ENCODE results near the gene GULP1.

GULP1 gene

GRCh38 chr2:188515918-188516317, 224.2 kb downstream of the GULP1 start:
- DNase-seq, result no peak
- Histone ChIP-seq H3K9me3 (ENCODE audit: control insufficient read depth, low read length) (no peaks in the 10 kb centered on the region), H3K4me3 (ENCODE audit: insufficient read depth, low read depth, low read length, poor library complexity, severe bottlenecking) (no peak overlapping the region), H3K36me3 (ENCODE audit: control insufficient read depth, insufficient read depth, low read length) (no peaks in the 10 kb centered on the region), H3K4me1 (ENCODE audit: control insufficient read depth, insufficient read depth, low read length, poor library complexity, severe bottlenecking) (no peaks in the 10 kb centered on the region), H3K27ac (ENCODE audit: insufficient read depth, low read length, poor library complexity, severe bottlenecking) (no peak overlapping the region), H3K27me3 (replicated peaks; ENCODE audit: control insufficient read depth, insufficient read depth, low read length, poor library complexity, severe bottlenecking) (no peaks in the 10 kb centered on the region)

- no peak overlapping the region for H3K4me3 ChIP-seq (ENCODE audit: insufficient read depth, low read depth, low read length, poor library complexity, severe bottlenecking)
- H3K9me3 ChIP-seq (ENCODE audit: control insufficient read depth, low read length), result no peaks in the 10 kb centered on the region
- no peaks in the 10 kb centered on the region for H3K27me3 ChIP-seq (replicated peaks; ENCODE audit: control insufficient read depth, insufficient read depth, low read length, poor library complexity, severe bottlenecking)
- H3K36me3 ChIP-seq (ENCODE audit: control insufficient read depth, insufficient read depth, low read length), result no peaks in the 10 kb centered on the region
- no peaks in the 10 kb centered on the region for H3K4me1 ChIP-seq (ENCODE audit: control insufficient read depth, insufficient read depth, low read length, poor library complexity, severe bottlenecking)
- H3K27ac ChIP-seq (ENCODE audit: insufficient read depth, low read length, poor library complexity, severe bottlenecking), result no peak overlapping the region
- DNase-seq, result no peak
Observed at GRCh38 chr2:188517549-188518215, 226.0 kb downstream of the GULP1 start.

- H3K9me3 ChIP-seq (ENCODE audit: control insufficient read depth, low read length), result no peaks in the 10 kb centered on the region
- H3K4me1 ChIP-seq (ENCODE audit: control insufficient read depth, insufficient read depth, low read length, poor library complexity, severe bottlenecking), result no peaks in the 10 kb centered on the region
- H3K4me3 ChIP-seq (ENCODE audit: insufficient read depth, low read depth, low read length, poor library complexity, severe bottlenecking), result no peak overlapping the region
- DNase-seq, result no peak
- H3K27me3 ChIP-seq (replicated peaks; ENCODE audit: control insufficient read depth, insufficient read depth, low read length, poor library complexity, severe bottlenecking), result no peaks in the 10 kb centered on the region
- H3K27ac ChIP-seq (ENCODE audit: insufficient read depth, low read length, poor library complexity, severe bottlenecking), result no peak overlapping the region
- H3K36me3 ChIP-seq (ENCODE audit: control insufficient read depth, insufficient read depth, low read length), result no peaks in the 10 kb centered on the region
Observed at GRCh38 chr2:188518381-188518780, 226.7 kb downstream of the GULP1 start.

GRCh38 chr2:188519136-188519535, 227.5 kb downstream of the GULP1 start:
- Histone ChIP-seq H3K36me3 (ENCODE audit: control insufficient read depth, insufficient read depth, low read length) (no peaks in the 10 kb centered on the region), H3K9me3 (ENCODE audit: control insufficient read depth, low read length) (no peaks in the 10 kb centered on the region), H3K27ac (ENCODE audit: insufficient read depth, low read length, poor library complexity, severe bottlenecking) (no peak overlapping the region), H3K27me3 (replicated peaks; ENCODE audit: control insufficient read depth, insufficient read depth, low read length, poor library complexity, severe bottlenecking) (no peaks in the 10 kb centered on the region), H3K4me3 (ENCODE audit: insufficient read depth, low read depth, low read length, poor library complexity, severe bottlenecking) (no peak overlapping the region), H3K4me1 (ENCODE audit: control insufficient read depth, insufficient read depth, low read length, poor library complexity, severe bottlenecking) (no peaks in the 10 kb centered on the region)
- no peak for DNase-seq

GRCh38 chr2:188522517-188522916, 230.8 kb downstream of the GULP1 start:
- no peaks in the 10 kb centered on the region for H3K9me3 ChIP-seq (ENCODE audit: control insufficient read depth, low read length)
- DNase-seq, result no peak
- no peak overlapping the region for H3K27ac ChIP-seq (ENCODE audit: insufficient read depth, low read length, poor library complexity, severe bottlenecking)
- no peaks in the 10 kb centered on the region for H3K4me1 ChIP-seq (ENCODE audit: control insufficient read depth, insufficient read depth, low read length, poor library complexity, severe bottlenecking)
- no peak overlapping the region for H3K4me3 ChIP-seq (ENCODE audit: insufficient read depth, low read depth, low read length, poor library complexity, severe bottlenecking)
- no peaks in the 10 kb centered on the region for H3K36me3 ChIP-seq (ENCODE audit: control insufficient read depth, insufficient read depth, low read length)
- no peaks in the 10 kb centered on the region for H3K27me3 ChIP-seq (replicated peaks; ENCODE audit: control insufficient read depth, insufficient read depth, low read length, poor library complexity, severe bottlenecking)

- Histone ChIP-seq H3K4me1 (ENCODE audit: control insufficient read depth, insufficient read depth, low read length, poor library complexity, severe bottlenecking) (no peaks in the 10 kb centered on the region), H3K36me3 (ENCODE audit: control insufficient read depth, insufficient read depth, low read length) (no peaks in the 10 kb centered on the region), H3K4me3 (ENCODE audit: insufficient read depth, low read depth, low read length, poor library complexity, severe bottlenecking) (no peak overlapping the region), H3K27ac (ENCODE audit: insufficient read depth, low read length, poor library complexity, severe bottlenecking) (no peak overlapping the region), H3K27me3 (replicated peaks; ENCODE audit: control insufficient read depth, insufficient read depth, low read length, poor library complexity, severe bottlenecking) (no peaks in the 10 kb centered on the region), H3K9me3 (ENCODE audit: control insufficient read depth, low read length) (no peaks in the 10 kb centered on the region)
- no peak for DNase-seq
Observed at GRCh38 chr2:188523919-188524318, 232.2 kb downstream of the GULP1 start.

GRCh38 chr2:188524519-188525113, 232.9 kb downstream of the GULP1 start:
- no peak for DNase-seq
- Histone ChIP-seq H3K4me3 (ENCODE audit: insufficient read depth, low read depth, low read length, poor library complexity, severe bottlenecking) (no peak overlapping the region), H3K9me3 (ENCODE audit: control insufficient read depth, low read length) (no peaks in the 10 kb centered on the region), H3K27ac (ENCODE audit: insufficient read depth, low read length, poor library complexity, severe bottlenecking) (no peak overlapping the region), H3K4me1 (ENCODE audit: control insufficient read depth, insufficient read depth, low read length, poor library complexity, severe bottlenecking) (no peaks in the 10 kb centered on the region), H3K36me3 (ENCODE audit: control insufficient read depth, insufficient read depth, low read length) (no peaks in the 10 kb centered on the region), H3K27me3 (replicated peaks; ENCODE audit: control insufficient read depth, insufficient read depth, low read length, poor library complexity, severe bottlenecking) (no peaks in the 10 kb centered on the region)

- Histone ChIP-seq H3K9me3 (ENCODE audit: control insufficient read depth, low read length) (no peaks in the 10 kb centered on the region), H3K4me3 (ENCODE audit: insufficient read depth, low read depth, low read length, poor library complexity, severe bottlenecking) (no peak overlapping the region), H3K27ac (ENCODE audit: insufficient read depth, low read length, poor library complexity, severe bottlenecking) (no peak overlapping the region), H3K27me3 (replicated peaks; ENCODE audit: control insufficient read depth, insufficient read depth, low read length, poor library complexity, severe bottlenecking) (no peaks in the 10 kb centered on the region), H3K36me3 (ENCODE audit: control insufficient read depth, insufficient read depth, low read length) (no peaks in the 10 kb centered on the region), H3K4me1 (ENCODE audit: control insufficient read depth, insufficient read depth, low read length, poor library complexity, severe bottlenecking) (no peaks in the 10 kb centered on the region)
- DNase-seq, result no peak
Observed at GRCh38 chr2:188526701-188527100, 235.0 kb downstream of the GULP1 start.

GRCh38 chr2:188527141-188527540, 235.5 kb downstream of the GULP1 start:
- Histone ChIP-seq H3K27me3 (replicated peaks; ENCODE audit: control insufficient read depth, insufficient read depth, low read length, poor library complexity, severe bottlenecking) (no peaks in the 10 kb centered on the region), H3K4me1 (ENCODE audit: control insufficient read depth, insufficient read depth, low read length, poor library complexity, severe bottlenecking) (no peaks in the 10 kb centered on the region), H3K36me3 (ENCODE audit: control insufficient read depth, insufficient read depth, low read length) (no peaks in the 10 kb centered on the region), H3K27ac (ENCODE audit: insufficient read depth, low read length, poor library complexity, severe bottlenecking) (no peak overlapping the region), H3K4me3 (ENCODE audit: insufficient read depth, low read depth, low read length, poor library complexity, severe bottlenecking) (no peak overlapping the region), H3K9me3 (ENCODE audit: control insufficient read depth, low read length) (no peaks in the 10 kb centered on the region)
- no peak for DNase-seq

GRCh38 chr2:188527581-188527993, 235.9 kb downstream of the GULP1 start:
- H3K4me1 ChIP-seq (ENCODE audit: control insufficient read depth, insufficient read depth, low read length, poor library complexity, severe bottlenecking), result no peaks in the 10 kb centered on the region
- H3K9me3 ChIP-seq (ENCODE audit: control insufficient read depth, low read length), result no peaks in the 10 kb centered on the region
- no peak overlapping the region for H3K4me3 ChIP-seq (ENCODE audit: insufficient read depth, low read depth, low read length, poor library complexity, severe bottlenecking)
- H3K27me3 ChIP-seq (replicated peaks; ENCODE audit: control insufficient read depth, insufficient read depth, low read length, poor library complexity, severe bottlenecking), result no peaks in the 10 kb centered on the region
- H3K27ac ChIP-seq (ENCODE audit: insufficient read depth, low read length, poor library complexity, severe bottlenecking), result no peak overlapping the region
- H3K36me3 ChIP-seq (ENCODE audit: control insufficient read depth, insufficient read depth, low read length), result no peaks in the 10 kb centered on the region
- no peak for DNase-seq
